Fibroblast of the conjunctiva (primary cell): ENCODE measurements around the gene SETD5.

Experiments used
- DNase-seq: peaks from one replicate; pipeline ENCODE4 v3.0.0-alpha.2; 2010; ENCODE audit warnings: low read depth

Gene SETD5

GRCh38 chr3:9409981-9410854 is 12.8 kb downstream of the SETD5 start:
- no peak for DNase-seq

DNA sequence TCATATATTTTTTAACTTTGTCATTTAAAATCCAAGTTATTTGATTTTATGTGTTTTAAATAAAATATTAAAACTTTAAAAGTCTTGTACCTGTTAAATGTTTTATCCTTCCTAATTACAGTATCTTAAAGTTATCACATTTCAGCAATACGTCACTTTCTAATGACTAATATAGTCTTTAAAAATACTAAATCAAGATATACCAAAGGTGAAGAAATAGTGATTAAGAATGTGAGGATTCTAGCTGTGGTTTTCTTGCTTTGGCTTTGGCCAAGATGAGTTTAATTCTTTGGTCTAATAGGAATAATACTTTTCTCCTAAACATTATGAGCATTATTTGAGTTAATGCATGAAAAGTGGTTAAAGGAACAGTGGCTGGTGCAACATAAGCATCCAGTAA is 13.9 kb downstream of the SETD5 start:
- no peak for DNase-seq

- no peak for DNase-seq
These were observed 14.9 kb downstream of the SETD5 start for GRCh38 chr3:9412293-9412692.

- DNase-seq, result no peak
These were observed 17.4 kb downstream of the SETD5 start for GRCh38 chr3:9414826-9415225.

DNA sequence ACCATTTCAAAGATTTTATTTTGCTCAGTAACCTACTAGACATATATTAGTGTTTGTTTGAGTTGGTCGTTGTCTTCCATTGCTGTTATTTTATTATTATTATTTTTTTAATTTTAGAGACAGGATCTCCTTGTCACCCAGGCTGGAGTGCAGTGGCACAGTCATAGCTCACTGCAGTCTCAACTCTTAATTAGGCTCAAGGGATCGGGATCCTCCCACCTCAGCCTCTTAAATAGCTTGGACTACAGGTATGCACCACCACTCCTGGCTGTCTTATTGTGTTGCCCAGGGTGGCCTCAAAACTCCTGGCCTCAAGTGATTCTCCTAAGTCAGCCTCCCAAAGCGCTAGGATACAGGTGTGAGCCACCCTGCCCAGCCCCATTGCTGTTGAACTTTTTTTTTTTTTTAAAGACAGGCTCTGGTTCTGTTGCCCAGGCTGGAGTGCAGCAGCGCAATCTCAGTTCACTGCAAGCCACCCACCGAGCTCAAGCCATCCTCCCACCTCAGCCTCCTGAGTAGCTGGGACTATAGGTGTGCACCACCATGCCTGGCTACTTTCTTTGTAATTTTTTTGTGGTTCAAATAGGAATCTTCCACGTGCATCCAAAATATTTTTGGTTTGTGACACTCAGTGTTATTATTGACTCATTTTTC is 18.2 kb downstream of the SETD5 start:
- DNase-seq, result no peak

GRCh38 chr3:9416139-9416780 is 18.8 kb downstream of the SETD5 start:
- no peak for DNase-seq

DNA sequence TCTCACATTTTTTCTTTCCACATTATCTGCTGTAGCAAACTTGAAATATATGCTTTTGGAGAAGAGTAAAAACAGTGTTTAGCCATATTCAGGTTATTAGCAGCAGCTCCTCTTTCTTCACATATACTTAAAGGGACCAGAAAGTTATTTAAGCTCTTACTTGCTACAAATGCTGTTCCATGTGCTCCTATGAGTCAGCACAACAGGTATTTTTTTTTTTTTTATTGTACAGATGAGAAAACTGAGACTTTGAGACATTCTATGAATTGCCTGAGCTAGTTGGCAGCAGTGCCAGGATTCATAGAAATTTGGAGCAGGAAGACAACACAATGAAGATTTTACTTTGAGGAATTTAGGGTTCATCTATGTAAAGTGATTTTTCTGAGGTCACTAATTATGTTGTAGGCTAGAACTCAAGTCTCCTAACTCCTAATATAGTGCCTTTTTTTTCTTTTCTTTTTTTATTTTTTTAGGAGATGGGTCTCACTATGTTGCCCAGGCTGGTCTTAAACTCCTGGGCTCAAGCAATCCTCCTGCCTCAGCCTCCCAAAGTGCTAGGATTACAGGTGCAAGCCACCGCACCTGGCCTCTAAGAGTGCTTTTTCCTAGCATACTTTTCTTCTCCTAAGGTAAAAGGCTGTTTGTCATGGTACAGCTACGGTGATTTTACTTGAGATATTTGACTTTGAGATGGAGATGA is 23.6 kb downstream of the SETD5 start:
- no peak for DNase-seq

- DNase-seq, result peak; percentile 98
These were observed 25.5 kb downstream of the SETD5 start for GRCh38 chr3:9422712-9423424.

DNA sequence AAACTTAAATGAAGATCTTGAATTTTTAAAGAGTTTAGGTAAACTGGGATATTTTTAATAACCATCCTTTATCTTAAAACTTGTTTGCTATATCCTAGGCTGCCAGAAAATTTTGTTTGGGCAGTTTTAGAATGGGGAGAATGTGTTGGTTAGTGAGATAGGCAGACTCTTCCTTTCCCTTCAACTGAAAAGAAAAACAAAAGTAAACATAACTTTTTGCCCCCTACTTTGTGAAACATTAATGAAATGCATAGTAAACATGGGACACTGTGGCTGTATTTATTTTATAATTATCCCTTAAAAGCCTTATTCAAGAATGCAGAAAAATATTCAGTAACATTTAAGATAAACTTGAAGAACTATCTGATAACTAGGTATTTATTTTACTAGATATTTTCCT is 31.0 kb downstream of the SETD5 start:
- DNase-seq, result no peak

DNA sequence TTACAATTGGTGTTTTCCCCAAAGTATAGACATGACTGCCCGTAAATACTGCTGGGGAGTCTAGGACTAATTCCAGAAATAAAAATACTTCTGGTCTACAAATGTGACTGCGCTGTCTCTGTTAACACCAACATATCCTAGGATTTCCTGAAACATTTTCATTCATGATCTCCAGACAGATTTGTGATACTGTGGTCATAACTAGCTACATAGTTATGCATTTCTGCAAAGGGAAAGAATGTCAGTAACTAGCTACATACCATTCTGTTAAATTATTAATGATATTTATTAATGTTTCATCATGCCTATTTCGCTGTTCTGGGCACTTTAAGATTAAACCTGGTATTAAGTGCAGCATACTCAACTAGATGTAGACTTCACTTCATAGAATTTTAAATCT is 33.3 kb downstream of the SETD5 start:
- DNase-seq, result no peak

DNA sequence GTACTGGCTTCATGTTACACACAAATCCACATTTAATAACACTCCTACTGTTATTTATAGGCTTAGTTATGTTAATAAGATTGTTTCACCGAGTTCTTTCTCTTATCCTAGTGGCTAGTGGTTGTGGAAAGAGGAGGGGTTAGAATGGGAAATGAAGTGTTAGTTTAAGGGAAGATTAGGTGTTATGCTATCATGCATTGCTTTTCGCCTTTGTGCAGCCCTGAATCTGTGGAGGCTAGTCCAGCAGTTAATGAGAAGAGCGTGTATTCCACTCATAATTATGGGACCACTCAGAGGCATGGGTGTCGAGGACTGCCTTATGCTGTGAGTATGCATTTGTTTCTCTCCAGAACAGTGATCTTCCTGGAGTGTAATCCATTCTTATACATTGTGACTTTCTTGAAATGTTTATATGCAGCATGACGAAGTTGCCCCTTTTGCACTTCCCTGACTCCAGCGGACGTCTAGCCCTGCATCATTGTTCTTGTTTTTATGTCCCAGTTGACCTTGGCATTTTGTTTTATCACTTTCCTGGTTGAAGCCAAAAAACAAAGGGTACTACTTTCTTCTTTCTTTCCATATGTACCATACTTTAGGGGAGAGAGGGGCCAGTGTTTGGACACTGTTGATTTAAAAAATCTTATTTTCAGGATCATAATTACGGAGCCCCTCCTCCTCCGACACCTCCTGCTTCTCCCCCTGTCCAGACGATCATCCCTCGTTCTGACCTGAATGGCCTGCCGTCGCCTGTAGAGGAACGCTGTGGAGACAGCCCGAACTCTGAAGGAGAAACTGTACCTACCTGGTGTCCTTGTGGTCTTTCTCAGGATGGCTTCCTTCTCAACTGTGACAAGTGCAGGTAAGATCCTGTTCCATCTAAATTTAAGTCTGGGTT is 36.5 kb downstream of the SETD5 start:
- DNase-seq, result no peak

DNA sequence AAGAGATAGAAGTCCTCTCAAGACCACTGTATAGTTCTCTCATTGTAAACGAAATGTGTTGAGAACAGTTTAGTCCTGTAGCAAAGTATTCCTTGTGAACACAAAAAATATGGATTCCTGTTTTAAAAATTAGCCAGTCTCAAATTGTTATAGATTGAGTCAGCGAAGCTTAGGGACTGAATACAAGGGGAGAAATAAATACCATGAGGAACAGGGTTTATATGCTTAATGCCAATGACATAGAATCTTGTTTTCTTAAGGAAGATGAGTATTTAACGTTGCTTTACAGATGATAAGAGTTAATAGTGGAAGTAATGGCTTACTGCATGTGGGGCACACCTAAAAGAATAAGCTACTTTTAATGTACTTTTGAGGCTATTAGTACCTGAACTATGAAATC is 37.9 kb downstream of the SETD5 start:
- no peak for DNase-seq

DNA sequence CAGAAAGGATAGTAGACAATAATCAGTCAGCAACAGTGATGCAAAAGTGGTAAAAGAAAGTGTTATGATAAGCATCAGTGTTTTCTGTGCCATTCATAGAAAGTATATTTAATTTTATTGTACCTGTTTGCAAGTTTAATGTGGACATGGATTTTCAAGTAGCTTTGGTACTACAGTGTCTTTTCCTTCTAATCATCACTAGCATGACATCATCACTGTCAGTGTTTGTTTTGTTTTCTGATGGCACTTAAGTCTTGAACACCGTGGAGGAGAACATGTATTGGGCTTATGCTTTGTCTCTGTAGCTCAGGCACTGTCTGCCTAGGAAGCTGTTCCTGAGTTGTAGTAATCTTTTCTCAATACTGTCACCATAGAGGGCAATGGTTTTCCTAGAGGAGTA is 41.9 kb downstream of the SETD5 start:
- no peak for DNase-seq

DNA sequence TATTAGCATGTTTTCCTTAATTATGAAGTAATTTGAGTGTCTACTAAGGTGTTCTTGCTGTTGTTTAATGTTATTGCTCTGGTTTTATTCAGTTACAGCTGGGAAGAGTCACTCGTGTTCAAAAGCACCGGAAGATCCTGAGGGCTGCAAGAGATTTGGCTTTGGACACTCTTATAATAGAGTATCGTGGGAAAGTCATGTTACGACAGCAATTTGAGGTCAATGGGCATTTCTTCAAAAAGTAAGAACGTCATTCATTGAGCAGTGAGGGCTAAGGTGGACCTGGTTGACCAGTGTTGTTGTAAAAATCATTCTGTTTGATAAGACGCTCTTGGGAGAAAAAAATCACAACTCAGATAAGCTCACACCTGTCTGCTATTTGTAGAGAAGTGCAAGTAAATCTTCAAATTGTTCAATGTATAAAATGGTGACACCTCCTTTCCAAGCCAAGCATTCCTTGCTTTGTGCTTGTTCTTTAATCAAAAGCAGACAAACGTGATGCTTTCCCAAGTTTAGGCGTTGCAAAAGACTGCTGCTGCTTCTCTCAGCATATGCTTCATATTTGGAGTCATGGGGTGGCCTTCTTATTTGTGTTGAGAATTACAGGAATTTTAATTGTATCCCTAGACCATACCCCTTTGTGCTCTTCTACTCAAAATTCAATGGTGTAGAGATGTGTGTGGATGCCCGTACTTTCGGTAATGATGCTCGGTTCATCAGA is 44.2 kb downstream of the SETD5 start:
- DNase-seq, result no peak

GRCh38 chr3:9448071-9448470 is 50.7 kb downstream of the SETD5 start:
- no peak for DNase-seq

DNA sequence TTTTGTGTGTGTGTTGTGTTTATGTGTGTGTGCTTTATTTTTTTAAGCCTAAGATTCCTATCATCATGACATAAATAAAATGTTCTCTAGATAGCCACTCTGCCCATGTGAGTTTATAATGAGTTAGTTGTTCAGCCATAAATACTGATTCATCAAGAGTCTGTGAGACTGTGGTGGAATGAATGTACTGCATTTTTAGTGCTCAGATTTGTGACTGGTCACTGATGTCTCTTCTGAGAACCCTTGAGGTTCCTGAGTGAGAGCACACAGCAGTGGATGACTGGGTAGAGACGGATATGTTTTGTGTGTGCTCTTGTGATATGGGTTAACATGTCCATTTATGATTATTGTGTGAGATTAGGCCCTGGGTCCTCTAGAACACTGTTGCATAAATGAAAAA is 51.2 kb downstream of the SETD5 start:
- DNase-seq, result no peak

GRCh38 chr3:9450126-9450525 is 52.7 kb downstream of the SETD5 start:
- DNase-seq, result no peak

GRCh38 chr3:9450991-9451390 is 53.6 kb downstream of the SETD5 start:
- DNase-seq, result no peak

GRCh38 chr3:9452417-9452816 is 55.0 kb downstream of the SETD5 start:
- DNase-seq, result no peak

- DNase-seq, result no peak
These were observed 58.2 kb downstream of the SETD5 start for GRCh38 chr3:9455596-9456131.
